ENCODE measurements around the gene TXNRD2. TPM values are rescaled to one million over a fixed set of nuclear protein-coding genes. Genes with fewer than 3 reads are reported as not detected.
"Not testable (repeated sequence)": the region's sequence is repeated elsewhere in the genome, so short reads cannot be mapped to it uniquely, and the experiment has no call there.

The TXNRD2 gene
- total RNA-seq, 1 experiment from 2014 or later, result 38.2 TPM

- DNase-seq (ENCODE audit: extremely low read depth, low read depth), result no peak
These were observed 11.8 kb downstream of the TXNRD2 start for GRCh38 chr22:19929586-19930550.

- DNase-seq (ENCODE audit: extremely low read depth, low read depth), result no peak
These were observed 13.4 kb downstream of the TXNRD2 start for GRCh38 chr22:19928207-19928606.

GRCh38 chr22:19927696-19928095, 13.9 kb downstream of the TXNRD2 start:
- DNase-seq (ENCODE audit: extremely low read depth, low read depth), result no peak

- DNase-seq (ENCODE audit: extremely low read depth, low read depth), result not testable (repeated sequence)
These were observed 15.6 kb downstream of the TXNRD2 start for GRCh38 chr22:19926028-19926427.

- no peak for DNase-seq (ENCODE audit: extremely low read depth, low read depth)
These were observed 17.6 kb downstream of the TXNRD2 start for GRCh38 chr22:19923914-19924513.

- no peak for DNase-seq (ENCODE audit: extremely low read depth, low read depth)
These were observed 20.0 kb downstream of the TXNRD2 start for GRCh38 chr22:19921544-19922081.

- no peak for DNase-seq (ENCODE audit: extremely low read depth, low read depth)
These were observed 21.8 kb downstream of the TXNRD2 start for GRCh38 chr22:19919701-19920363.

- no peak for DNase-seq (ENCODE audit: extremely low read depth, low read depth)
These were observed 23.1 kb downstream of the TXNRD2 start for GRCh38 chr22:19918332-19919106.

- DNase-seq (ENCODE audit: extremely low read depth, low read depth), result no peak
These were observed 24.1 kb downstream of the TXNRD2 start for GRCh38 chr22:19917389-19918138.

- DNase-seq (ENCODE audit: extremely low read depth, low read depth), result no peak
These were observed 24.7 kb downstream of the TXNRD2 start for GRCh38 chr22:19916941-19917340.

GRCh38 chr22:19916006-19916405, 25.6 kb downstream of the TXNRD2 start:
- DNase-seq (ENCODE audit: extremely low read depth, low read depth), result no peak

GRCh38 chr22:19915287-19915954, 26.2 kb downstream of the TXNRD2 start:
- DNase-seq (ENCODE audit: extremely low read depth, low read depth), result no peak

- DNase-seq (ENCODE audit: extremely low read depth, low read depth), result no peak
These were observed 27.2 kb downstream of the TXNRD2 start for GRCh38 chr22:19914201-19914943.

GRCh38 chr22:19913337-19913936, 28.2 kb downstream of the TXNRD2 start:
- DNase-seq (ENCODE audit: extremely low read depth, low read depth), result no peak

- no peak for DNase-seq (ENCODE audit: extremely low read depth, low read depth)
These were observed 29.2 kb downstream of the TXNRD2 start for GRCh38 chr22:19912271-19912999.

GRCh38 chr22:19911540-19912270, 29.9 kb downstream of the TXNRD2 start:
- no peak for DNase-seq (ENCODE audit: extremely low read depth, low read depth)

Data from NCI-H460 (cell line).